ENCODE measurements around the gene TTYH3. TPM values are rescaled to one million over a fixed set of nuclear protein-coding genes. Genes with fewer than 3 reads are reported as not detected.

TTYH3 gene
- total and polyA plus RNA-seq, 2 of the 13 experiments (the other 11 are each of a cell fraction or from before 2014, with no cell fraction given) = 26.3 to 50.0 TPM

GRCh38 chr7:2638224-2638991, 6.6 kb downstream of the TTYH3 start (continued):
- TF ChIP-seq ZNF33A (CRISPR knock-in tag; IDR thresholded peaks at IDR 0.05; ENCODE audit: borderline replicate concordance) = 0 out of 2 replicates have a peak, but pooled peaks have one; percentile 82
- no peak for TF ChIP-seq SMARCC2 (IDR thresholded peaks at IDR 0.05)
- TF ChIP-seq, protein P1, sequence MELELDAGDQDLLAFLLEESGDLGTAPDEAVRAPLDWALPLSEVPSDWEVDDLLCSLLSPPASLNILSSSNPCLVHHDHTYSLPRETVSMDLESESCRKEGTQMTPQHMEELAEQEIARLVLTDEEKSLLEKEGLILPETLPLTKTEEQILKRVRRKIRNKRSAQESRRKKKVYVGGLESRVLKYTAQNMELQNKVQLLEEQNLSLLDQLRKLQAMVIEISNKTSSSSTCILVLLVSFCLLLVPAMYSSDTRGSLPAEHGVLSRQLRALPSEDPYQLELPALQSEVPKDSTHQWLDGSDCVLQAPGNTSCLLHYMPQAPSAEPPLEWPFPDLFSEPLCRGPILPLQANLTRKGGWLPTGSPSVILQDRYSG (CRISPR knock-in tag; IDR thresholded peaks at IDR 0.05) = peak; percentile 65; the same call in 1 of the 2 replicates
- TF ChIP-seq SIN3A (IDR thresholded peaks at IDR 0.05; ENCODE audit: borderline replicate concordance, low read depth, low read length) = peak; percentile 71; the same call in 1 of the 2 replicates
- peak; percentile 89 for TF ChIP-seq ZNF691 (CRISPR knock-in tag; IDR thresholded peaks at IDR 0.05; ENCODE audit: borderline replicate concordance, low read depth)
- TF ChIP-seq ZNF569 (CRISPR knock-in tag; IDR thresholded peaks at IDR 0.05; ENCODE audit: borderline replicate concordance) = no peak
- TF ChIP-seq NFKBIZ (CRISPR knock-in tag; IDR thresholded peaks at IDR 0.05) = no peak
- peak; percentile 62; the same call in 1 of the 2 replicates for TF ChIP-seq ZNF710 (CRISPR knock-in tag; IDR thresholded peaks at IDR 0.05; ENCODE audit: borderline replicate concordance)
- no peak for TF ChIP-seq ZHX2 (IDR thresholded peaks at IDR 0.05; ENCODE audit: low read depth)
- TF ChIP-seq ZHX2 (CRISPR knock-in tag; IDR thresholded peaks at IDR 0.05; ENCODE audit: borderline replicate concordance) = peak; percentile 57; the same call in 1 of the 2 replicates
- 0 out of 2 replicates have a peak, but pooled peaks have one; percentile 19 for TF ChIP-seq HNF1A (IDR thresholded peaks at IDR 0.05; ENCODE audit: low read depth)
- peak; percentile 69 for TF ChIP-seq HNF1A (CRISPR knock-in tag; IDR thresholded peaks at IDR 0.05; ENCODE audit: borderline replicate concordance)
- TF ChIP-seq ZMYM4 (CRISPR knock-in tag; IDR thresholded peaks at IDR 0.05) = peak; percentile 73; the same call in 1 of the 2 replicates

Measured in HepG2 (cell line).